ENCODE data around the gene CRMP1.
"Not testable (repeated sequence)": the region's sequence is repeated elsewhere in the genome, so short reads cannot be mapped to it uniquely, and the experiment has no call there.

CRMP1 gene

DNA sequence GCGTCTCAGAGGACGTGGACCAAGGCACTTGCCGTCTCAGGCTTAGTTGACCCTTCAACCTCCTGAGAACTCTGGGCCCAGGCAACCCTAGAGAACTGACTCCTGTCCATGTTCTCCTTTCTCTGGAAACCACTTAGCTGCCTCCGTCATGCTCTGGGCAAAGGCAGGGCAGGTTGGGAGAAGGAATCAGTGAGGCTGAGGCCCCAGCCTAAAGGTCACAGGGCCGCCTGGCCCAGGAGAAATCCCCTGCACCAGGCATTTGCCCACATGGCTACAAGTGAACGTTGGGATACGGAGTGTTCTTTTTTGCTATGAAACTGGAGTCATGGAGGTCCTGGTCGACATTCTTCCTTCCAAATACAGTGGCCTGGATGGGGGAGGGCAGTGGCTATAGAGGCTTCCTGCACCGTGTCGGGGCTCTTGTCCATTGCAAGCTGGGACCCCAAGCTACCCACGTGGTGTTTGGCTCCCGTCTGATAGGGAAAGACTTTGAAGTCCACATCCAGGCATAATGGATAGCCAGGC lies 76.0 kb downstream of the CRMP1 start:
- no peak for DNase-seq

DNA sequence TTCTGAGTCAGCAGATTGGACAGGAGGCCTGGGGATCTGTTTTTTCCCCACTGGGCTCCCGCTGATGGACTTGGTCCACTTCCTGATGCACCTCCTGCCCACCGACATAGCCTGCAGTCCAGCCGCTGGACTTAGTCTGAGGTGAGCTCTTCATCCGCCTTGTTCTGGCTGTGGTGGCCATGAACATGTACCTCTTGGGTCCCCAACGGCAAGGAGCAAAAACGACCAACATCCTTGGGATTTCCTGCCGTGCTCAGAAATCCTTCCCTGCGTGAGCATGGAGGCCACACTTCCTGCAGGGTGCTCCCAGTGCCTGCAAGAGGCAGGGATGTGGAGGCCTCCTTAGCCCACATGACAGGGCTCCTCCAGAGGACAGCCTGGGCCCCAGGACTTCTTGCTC lies 76.8 kb downstream of the CRMP1 start:
- DNase-seq = no peak

DNA sequence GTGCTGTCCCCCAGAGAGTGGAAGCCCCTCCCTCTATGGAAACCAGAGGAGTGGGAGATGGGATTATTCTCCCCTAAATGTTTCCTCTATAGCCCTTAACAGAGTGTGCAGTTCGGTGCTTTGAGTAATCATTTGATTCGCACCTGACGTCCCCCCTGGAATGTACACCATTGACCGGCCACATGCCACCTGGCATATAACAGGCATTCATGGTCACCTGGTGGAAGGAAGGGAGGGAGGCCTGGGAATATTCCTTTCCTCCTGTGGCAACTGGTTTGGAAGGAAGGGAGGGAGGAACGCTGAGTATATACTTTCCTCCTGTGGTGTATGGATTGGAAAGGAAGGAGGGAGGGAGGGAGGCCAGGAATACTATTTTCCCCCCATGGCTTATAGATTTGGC lies 77.2 kb downstream of the CRMP1 start:
- no peak for DNase-seq

DNA sequence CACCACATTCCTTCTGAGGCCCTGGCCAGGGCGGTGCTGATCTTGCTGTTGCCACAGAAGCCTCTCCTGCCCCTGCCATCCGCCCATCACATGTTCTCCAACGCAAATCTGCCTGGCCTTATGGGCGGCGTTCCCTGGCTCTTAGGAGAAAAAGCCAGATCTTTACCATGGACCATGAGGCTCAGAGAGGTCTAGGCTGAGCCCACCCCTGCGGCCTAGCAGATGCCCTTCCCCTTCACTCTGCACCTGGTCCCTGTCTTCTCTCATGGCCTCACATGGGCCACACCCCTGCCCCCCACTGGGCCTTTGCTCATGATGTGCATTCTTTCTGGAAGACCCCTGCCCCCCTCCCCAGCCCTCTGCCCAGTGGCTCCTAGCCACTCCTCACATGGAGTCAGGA lies 78.5 kb downstream of the CRMP1 start:
- DNase-seq = no peak

DNA sequence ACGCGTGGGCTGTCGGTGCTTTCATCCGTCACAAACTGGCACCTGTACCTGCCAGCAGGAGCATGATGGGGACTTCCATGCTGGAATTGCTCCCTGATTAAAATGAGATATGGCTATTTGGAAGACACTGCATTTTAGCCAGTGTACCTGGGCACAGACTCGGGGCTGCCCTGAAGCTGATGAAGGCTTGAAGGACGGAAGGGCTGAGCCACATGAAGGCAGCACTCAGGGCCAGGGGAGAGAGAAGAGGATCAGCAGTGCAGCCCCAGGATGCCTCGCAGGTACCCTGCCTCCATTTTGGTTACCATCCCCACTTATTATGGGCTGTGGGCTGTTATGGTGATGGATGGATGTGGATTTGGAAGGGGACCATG lies 79.0 kb downstream of the CRMP1 start:
- no peak for DNase-seq

DNA sequence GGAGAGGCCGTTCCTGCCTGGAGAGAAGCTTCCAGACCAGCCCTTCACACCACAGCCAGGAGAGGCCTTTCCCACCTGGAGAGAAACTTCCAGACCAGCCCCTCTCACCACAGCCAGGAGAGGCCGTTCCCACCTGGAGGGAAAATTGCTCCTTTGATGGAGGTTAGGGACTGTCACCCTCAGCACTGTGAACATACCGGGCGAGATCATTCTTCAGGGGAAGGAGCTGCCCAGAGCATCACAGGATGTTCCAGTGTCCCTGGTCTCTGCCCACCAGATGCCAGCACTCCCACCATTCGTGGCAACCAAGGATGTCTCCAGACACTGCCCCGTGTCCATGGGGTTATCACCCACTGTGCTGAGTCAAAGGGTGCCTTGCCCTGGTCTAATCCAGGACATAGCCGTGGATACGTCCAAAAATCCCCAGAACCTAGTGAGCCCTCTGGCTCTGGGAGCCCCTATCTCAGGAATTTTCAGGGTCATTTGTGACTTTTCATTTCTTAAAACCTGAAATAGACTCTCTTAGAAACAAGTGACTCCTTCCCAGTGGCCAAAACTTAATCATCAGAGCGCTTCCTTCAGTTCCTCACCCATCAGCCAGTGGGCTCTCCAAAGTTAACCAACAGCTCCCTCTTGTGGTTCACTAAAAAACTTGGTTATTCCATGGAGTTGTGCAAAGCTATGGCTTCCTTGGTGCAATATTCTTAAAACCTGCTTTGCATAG lies 80.2 kb downstream of the CRMP1 start:
- no peak for DNase-seq

DNA sequence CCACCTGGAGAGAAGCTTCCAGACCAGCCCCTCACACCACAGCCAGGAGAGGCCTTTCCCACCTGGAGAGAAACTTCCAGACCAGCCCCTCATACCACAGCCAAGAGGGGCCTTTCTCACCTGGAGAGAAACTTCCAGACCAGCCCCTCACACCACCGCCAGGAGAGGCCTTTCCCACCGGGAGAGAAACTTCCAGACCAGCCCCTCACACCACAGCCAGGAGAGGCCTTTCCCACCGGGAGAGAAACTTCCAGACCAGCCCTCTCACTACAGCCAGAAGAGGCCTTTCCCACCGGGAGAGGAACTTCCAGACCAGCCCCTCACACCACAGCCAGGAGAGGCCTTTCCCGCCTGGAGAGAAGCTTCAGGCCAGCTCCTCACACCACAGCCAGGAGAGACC lies 80.8 kb downstream of the CRMP1 start:
- not testable (repeated sequence) for DNase-seq

DNA sequence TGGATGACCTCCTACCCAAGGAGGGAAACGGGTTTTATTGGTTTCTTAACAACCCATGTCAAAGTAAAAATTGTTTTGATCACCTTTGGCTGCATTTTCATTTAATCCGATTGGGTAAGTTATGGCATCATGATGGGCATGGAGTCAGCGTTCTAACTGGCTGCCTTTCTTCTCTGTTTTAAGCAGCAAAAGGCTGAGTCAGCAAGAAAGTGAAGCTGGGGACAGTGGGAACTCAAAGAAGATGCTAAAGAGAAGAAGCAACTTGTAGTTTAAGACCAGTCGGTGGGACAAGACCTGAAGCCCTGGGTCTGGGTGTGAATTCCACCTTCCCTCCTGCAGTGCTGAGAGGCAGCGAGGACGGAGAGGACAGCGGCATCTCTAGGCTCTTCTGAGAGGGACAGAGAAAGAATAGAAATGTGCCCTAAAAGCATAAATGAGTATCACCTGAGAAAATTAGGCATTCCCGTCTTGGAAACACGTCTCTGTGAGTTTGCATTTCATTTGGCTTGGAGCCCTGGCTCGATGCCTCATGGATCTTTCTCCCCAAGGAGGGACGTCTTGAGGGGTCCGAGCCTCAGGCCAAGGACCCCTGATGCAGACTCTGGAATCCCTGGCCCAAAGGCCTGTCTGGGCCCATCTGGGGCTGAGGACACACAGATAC lies 82.0 kb downstream of the CRMP1 start:
- DNase-seq = no peak

DNA sequence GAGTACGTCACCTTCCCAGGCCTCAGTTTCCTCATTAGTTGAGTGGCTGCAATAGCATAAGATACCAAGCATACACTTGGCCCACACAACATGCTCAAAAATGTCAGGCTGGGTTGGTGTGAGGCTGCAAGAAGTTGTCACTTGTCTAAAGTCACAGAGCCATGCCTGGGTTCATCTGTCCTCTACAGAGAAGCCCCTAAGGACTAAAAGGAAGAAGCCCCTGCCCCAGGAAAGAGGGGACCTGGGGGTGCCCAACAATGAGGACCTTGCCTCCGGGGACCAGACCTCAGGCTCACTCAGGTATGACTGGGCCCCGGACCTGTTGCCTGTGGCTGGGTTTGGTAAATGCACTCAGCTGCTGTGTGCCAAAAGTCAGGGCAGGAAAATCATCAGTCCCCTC lies 82.7 kb downstream of the CRMP1 start:
- DNase-seq = no peak

DNA sequence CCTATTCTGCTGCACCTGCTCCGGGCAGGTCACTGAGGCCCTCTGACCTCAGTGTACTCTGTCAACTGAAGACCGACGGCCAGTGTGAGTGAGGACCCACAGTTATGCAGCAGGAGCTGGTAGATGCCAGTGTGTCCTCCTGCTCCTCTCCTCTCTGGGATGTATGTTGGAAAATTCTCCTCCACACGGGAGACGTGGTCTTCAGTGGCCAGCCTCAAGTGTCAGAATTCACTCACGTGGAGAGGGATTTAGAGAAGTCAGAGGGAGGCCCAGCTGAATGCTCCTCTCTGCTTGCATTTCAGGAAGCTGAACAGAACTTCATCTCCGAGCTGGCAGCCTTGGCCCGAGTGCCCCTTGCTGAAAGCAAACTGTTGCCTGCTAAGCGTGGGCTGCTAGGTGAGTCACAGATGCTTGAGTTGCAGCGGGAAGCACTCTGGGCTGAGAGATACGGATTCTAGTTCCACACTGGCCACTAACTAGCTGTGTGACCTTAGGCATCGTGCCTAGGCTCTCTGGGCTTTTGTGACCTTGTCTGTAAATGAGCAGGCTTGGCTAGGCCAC lies 83.6 kb downstream of the CRMP1 start:
- DNase-seq = no peak

DNA sequence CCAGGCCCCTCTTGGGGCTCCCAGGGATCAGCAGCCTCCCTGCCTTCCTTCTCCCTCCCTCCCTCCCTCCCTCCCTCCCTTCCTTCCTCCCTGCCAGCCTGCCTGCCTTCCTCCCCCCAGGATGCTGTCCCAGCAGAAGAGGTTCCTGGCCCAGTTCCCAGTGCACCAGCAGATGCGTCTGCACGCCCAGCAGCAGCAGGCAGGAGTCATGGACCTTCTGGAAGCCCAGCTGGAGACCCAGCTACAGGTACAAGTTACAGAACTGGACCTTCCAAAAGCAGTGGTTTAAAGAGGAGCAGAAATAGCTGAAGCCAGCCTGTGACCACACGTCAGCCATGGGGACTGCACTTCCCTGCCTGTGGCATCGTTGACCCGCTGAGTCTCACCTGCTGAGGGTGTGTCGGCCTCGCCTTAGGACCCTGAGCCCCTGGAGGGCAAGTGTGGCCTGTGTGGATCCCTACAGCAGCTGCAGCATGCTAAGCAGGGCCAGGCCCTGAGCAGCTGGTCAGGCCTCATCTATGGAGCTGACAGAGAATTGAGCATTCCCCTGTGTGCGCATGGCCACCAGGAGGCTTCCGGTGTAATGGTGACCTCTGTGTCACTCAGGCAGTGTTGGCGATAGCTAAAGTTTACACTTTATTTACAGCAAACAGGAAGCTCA lies 84.7 kb downstream of the CRMP1 start:
- DNase-seq = no peak

DNA sequence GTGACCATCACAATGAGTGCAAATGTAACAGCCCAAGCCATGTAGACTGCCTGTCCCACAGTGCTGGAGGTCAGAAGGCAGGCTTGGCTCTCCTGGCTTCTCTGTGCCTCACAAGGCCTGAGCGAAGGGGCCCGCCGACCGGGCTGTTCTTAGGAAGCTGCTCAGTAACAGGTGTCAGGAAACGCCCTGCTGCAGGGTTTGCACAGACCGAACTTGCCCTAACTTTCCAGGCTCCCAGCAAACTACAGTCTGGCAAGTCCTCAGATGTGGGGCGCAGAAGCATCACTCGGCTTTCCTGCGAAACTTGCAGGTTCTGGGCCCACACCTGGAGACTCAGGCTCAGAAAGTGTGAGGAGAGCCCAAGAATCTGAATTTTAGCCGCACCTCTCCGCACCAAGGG lies 87.6 kb downstream of the CRMP1 start:
- DNase-seq = no peak

DNA sequence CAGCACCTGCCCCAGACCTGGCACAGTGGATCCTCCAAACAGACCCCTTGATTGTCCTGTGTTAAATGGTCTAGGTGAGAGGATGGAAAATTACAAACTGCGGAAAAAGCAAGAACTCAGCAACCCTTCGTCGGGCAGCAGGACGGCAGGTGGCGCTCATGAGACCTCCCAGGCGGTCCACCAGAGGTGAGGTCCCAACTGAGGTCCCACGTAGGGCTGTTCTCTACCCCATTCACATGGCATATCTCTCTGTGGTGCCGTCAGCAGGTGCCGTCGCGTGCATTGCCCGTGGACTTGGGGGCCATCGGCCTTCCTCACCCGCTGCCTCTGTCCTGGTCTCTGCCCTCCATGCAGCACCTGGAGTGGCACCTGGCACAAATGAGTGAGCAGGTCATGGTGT lies 88.2 kb downstream of the CRMP1 start:
- no peak for DNase-seq

DNA sequence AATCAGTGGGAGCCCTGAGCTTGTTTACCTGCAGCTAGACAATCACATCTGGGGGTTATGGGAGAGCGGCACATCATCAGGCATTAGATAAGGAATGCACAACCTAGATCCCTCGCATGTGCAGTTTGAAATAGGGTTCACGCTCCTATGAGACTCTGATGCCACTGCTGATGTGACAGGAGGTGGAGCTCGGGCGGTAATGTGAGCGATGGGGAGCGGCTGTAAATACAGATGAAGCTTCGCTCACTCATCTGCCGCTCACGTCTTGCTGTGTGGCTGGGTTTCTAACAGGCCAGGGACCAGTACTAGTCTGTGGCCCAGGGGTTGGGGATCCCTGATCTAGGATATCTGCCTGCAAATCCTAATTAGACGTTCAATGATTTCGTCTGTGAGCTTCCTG lies 90.3 kb downstream of the CRMP1 start:
- no peak for DNase-seq

DNA sequence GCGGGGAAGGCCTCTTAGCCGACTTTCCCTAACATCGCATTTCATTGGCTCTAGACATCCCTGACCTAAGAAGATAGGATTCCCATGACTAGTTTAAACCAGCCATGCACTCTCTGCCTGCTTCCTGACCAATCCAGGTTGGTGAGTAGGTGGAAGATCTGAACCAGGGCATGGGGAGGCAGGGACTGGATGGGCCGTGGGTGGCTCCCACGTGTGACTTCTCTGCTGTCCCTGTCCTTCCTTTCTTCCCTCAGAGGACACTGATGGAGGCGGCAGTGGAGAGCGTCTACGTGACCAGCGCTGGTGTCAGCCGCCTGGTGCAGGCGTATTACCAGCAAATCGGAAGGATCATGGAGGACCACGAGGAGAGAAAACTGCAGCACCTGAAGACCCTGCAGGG lies 91.2 kb downstream of the CRMP1 start:
- DNase-seq = no peak

DNA sequence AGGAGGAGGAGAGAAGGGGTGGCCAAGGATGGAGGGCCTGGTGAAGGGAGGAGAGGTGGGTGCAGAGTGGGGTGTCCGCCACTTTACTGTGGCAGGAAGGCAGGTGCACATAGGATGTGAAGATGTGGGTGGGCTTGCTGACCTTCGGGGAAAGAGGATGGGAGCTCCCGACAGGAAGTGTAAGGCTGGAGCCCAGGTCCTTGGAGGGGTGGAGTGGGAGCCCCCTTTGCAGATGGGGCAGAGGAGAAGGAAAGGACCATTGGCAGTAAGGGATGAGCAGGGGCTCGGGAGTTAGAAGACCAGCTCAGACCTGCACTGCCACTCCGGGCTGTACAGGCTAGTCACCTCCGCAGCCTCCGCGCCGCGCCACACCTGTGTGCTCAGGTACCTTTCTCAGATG lies 92.4 kb downstream of the CRMP1 start:
- DNase-seq = no peak

DNA sequence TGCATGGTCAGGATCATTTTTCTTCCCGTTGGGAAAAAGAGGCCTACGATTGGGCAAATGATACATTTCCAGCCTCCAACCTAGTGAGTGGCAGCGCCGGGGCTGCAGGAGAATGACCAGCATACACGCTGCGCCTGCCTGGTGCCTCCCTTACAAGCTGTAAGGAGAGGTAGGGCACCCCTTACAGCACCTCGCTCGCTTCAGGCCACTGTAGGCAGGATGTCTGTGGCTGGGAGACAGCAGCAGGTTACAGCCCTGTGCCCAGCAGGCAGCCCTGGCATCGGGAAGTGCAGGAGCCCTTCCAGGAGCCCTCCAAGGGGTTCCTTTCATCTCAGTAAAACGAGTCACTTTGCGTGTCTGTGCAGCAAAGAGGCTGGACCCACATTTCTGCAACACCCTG lies 93.5 kb downstream of the CRMP1 start:
- DNase-seq = no peak

DNA sequence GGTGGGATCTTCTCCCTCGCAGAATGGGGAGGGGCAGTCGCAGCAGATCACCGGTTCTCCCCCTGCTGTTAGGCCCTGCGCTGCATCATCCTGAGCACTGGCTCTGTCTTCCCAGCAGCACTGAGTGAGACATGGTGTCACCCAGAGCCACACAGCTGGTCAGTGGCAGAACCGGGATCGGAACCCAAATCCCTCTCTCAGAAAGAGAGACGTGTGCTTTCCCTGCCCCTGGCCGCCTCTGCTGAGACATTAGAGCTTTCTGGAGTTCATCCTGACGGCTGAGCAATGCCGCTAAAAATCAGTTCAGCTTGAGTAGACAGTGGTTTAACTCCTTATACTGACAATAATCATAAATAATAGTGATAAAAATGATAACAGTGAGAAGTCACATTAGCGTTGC lies 93.9 kb downstream of the CRMP1 start:
- DNase-seq = no peak

DNA sequence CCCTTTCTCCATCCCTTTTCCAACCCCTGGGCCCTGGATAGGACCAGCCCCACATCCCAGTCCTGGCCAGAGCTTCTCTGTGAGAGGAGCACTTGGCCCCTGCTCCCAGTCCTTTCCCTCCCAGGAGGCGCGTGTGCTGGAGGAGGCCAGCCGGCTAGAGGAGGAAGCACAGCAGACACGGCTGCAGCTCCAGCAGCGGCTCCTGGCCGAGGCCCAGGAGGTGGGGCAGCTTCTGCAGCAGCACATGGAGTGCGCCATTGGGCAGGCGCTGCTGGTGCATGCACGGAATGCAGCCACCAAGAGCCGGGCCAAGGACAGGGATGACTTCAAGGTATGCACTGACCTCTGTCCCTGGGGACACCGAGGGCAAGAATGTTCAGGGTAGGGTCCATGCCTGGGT lies 94.4 kb downstream of the CRMP1 start:
- DNase-seq = no peak

DNA sequence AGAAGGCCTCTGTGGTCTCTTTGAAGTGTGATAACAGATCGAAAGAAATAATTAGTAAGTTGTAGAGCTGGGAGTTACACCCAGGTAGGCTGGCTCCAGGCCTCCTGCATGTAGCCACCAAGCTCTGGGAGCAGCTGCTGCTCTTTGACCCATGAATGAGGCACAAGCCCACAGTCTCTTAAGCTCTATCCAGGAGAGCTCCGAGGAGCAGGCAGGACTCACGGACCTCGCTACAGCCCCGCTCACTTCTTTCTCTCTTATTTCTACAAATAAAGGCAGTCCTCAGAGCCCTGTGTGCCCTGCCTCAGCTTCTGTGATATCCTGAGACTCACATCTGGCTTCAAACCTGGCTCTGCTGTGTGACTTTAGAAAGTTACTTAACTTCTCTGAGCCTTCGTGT lies 95.0 kb downstream of the CRMP1 start:
- no peak for DNase-seq

DNA sequence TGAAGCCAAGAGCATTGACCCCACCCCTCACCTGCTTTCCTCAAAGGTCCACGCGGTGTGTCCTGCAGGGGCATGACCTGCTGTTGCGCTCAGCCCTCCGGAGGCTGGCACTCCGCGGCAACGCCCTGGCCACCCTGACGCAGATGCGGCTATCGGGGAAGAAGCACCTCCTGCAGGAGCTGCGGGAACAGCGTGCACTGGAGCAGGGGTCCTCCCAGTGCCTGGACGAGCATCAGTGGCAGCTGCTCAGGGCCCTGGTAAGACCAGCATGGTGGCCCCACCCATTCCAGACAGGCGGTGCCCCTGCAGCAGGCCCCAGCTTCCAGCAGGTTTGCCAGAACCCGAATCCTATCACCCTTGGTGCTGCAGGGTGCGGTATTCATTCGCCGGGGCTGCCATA lies 95.9 kb downstream of the CRMP1 start:
- no peak for DNase-seq

DNA sequence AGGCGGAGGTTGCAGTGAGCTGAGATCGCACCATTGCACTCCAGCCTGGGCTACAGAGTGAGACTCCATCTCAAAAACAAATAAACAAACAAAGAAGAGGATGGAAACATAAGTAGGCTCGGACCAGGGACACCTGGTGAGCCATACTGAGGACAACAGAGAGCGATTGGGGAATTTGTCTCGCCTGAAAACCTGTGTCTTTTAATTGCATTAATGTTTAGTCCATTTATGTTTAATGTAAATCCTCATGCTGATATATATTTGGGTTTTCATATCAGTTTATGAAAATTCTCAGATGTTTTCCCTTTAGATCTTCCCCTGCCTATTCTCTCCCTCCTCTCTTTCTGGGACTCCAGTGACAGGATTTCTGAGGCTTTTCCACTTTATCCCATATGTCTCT lies 97.3 kb downstream of the CRMP1 start:
- no peak for DNase-seq

DNA sequence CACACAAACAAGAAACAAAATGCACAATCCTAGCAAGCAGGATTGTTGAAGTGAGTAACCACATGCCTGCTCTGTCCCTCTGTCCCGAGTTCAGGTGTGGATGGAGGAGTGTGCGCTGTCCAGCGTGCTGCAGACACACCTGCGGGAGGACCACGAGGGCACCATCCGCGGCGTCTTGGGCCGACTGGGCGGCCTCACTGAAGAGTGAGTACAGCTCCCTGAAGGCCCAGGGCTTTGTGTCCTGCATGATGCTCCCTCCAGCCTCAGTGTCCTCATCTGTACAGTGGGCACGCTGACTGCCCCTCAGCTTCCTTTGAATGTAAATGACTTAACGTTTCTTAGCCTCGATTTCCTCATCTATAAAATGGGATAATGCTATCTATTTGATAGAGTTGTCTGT lies 99.4 kb downstream of the CRMP1 start:
- no peak for DNase-seq

DNA sequence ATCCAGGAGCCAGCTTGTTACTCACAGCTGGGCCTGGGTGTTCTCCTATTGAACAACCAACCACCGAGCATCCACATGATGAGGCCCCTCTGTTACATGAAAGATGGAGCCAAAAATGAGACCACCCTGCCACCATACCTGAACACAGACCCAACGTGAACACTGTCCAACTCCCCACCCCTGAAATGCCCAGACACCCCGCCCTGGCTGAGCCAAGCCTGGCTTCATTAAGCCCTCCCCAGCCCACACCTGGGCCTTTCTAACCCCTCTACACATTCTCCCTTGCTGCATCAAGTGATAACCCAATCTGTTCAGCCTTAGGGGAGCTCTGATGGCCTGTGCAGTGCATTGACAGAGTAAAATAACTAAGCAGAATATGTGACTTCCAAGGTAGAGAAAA lies 101.2 kb downstream of the CRMP1 start:
- DNase-seq = no peak

All from NCI-H1436 treated with DMSO at 0.1 percent for 48 hours (cell line).